Stimulated activated CD4-positive, alpha-beta T cell treated with anti-CD3 and anti-CD28 coated beads, TNF-alpha, amount 100 ng/mL, for 24 hours (primary cell): ENCODE data around the gene PPP1R3E.
"Not testable (repeated sequence)": the region's sequence is repeated elsewhere in the genome, so short reads cannot be mapped to it uniquely, and the experiment has no call there.

ENCODE experiments used
- DNase-seq, 3 experiments: peaks; one replicate each; pipeline ENCODE4 v3.0.0-alpha.2; 2020; ENCODE audit warnings: low read depth in 3 of 3

Gene PPP1R3E

GRCh38 chr14:23302290-23303225 is at the start of gene PPP1R3E:
Gene PPP1R3E, minus strand, starts transcription at chr14:23302859. Its CDS starts 283 bp downstream, at chr14:23302576.
- DNase-seq, result peak; percentile 68 to 91 (median 78)

GRCh38 chr14:23351681-23352505 is 49.2 kb upstream of the PPP1R3E start:
- no peak for DNase-seq

GRCh38 chr14:23349156-23349845 is 46.6 kb upstream of the PPP1R3E start:
- no peak for DNase-seq

GRCh38 chr14:23348297-23348655 is 45.6 kb upstream of the PPP1R3E start:
- no peak for DNase-seq

GRCh38 chr14:23347406-23348296 is 45.0 kb upstream of the PPP1R3E start:
- DNase-seq, result no peak

GRCh38 chr14:23346693-23347405 is 44.2 kb upstream of the PPP1R3E start:
- DNase-seq, result no peak

GRCh38 chr14:23345987-23346692 is 43.5 kb upstream of the PPP1R3E start:
- DNase-seq, result no peak

- no peak for DNase-seq
Observed at GRCh38 chr14:23344481-23344880, 41.8 kb upstream of the PPP1R3E start.

- no peak for DNase-seq
Observed at GRCh38 chr14:23339506-23340268, 37.0 kb upstream of the PPP1R3E start.

- no peak for DNase-seq
Observed at GRCh38 chr14:23335623-23336022, 33.0 kb upstream of the PPP1R3E start.

GRCh38 chr14:23327947-23328744 is 25.5 kb upstream of the PPP1R3E start:
- peak; percentile 34 to 65 (median 57) for DNase-seq

- DNase-seq, result no peak
Observed at GRCh38 chr14:23326491-23327332, 24.1 kb upstream of the PPP1R3E start.

- DNase-seq, result not testable (repeated sequence)
Observed at GRCh38 chr14:23325746-23326145, 23.1 kb upstream of the PPP1R3E start.

- DNase-seq, result no peak
Observed at GRCh38 chr14:23324993-23325392, 22.3 kb upstream of the PPP1R3E start.

GRCh38 chr14:23324455-23324846 is 21.8 kb upstream of the PPP1R3E start:
- DNase-seq, result no peak

GRCh38 chr14:23323838-23324454 is 21.3 kb upstream of the PPP1R3E start:
- DNase-seq, result no peak
